Glutamatergic neuron (in vitro differentiated cells): ENCODE data around the gene PCDH9. TPM values are rescaled to one million over a fixed set of nuclear protein-coding genes. Genes with fewer than 3 reads are reported as not detected.

Experiments
- DNase-seq: peaks from one replicate; pipeline ENCODE4 v3.0.0; 2022
- H3K27ac Mint-ChIP-seq: one replicate; pipeline ENCODE4 v1.8.0; 2020; ENCODE audit warnings: mild to moderate bottlenecking, mixed read lengths, inconsistent platforms; ENCODE audit not compliant: unreplicated experiment
- H3K27me3 Mint-ChIP-seq: one replicate; pipeline ENCODE4 v1.8.0; 2020; ENCODE audit warnings: mild to moderate bottlenecking, moderate library complexity, mixed read lengths, inconsistent platforms; ENCODE audit not compliant: unreplicated experiment
- H3K36me3 Mint-ChIP-seq: one replicate; pipeline ENCODE4 v1.8.0; 2020; ENCODE audit warnings: mild to moderate bottlenecking, mixed read lengths, inconsistent platforms; ENCODE audit not compliant: unreplicated experiment
- H3K4me1 Mint-ChIP-seq: one replicate; pipeline ENCODE4 v1.8.0; 2020; ENCODE audit warnings: mild to moderate bottlenecking, low read depth, mixed read lengths, inconsistent platforms; ENCODE audit not compliant: unreplicated experiment
- H3K4me3 Mint-ChIP-seq: one replicate; pipeline ENCODE4 v1.8.0; 2020; ENCODE audit warnings: mild to moderate bottlenecking, mixed read lengths, inconsistent platforms; ENCODE audit not compliant: unreplicated experiment
- H3K9me3 Mint-ChIP-seq: one replicate; pipeline ENCODE4 v1.8.0; 2020; ENCODE audit warnings: mild to moderate bottlenecking, moderate library complexity, mixed read lengths, inconsistent platforms; ENCODE audit not compliant: unreplicated experiment
- total RNA-seq: library from RNA; stranded (reverse); fragmentation: NEBNext Ultra II Directional; extraction: Animal tissue kit (Norgen Biotek cat#: 25700); gene quantifications from one replicate; pipeline ENCODE4 v1.2.1, GENCODE V29; 2021; ENCODE audit not compliant: unreplicated experiment
- TF ChIP-seq, protein P1 (sequence below): fragments of 200-600 bp; sonication (generic); IDR thresholded peaks from one replicate; pipeline ENCODE4 v1.5.0; 2021; ENCODE audit not compliant: partially characterized antibody, unreplicated experiment

Gene PCDH9
- total RNA-seq, 1 donor from 2014 or later: 43.3 TPM

- H3K4me1 Mint-ChIP-seq: peaks cover 10% of the 10 kb centered on the region
- no peak overlapping the region for H3K27ac Mint-ChIP-seq
Measured at GRCh38 chr13:66347486-66348117, 882.5 kb downstream of the PCDH9 start.

GRCh38 chr13:66345971-66346370, 884.2 kb downstream of the PCDH9 start:
- no peaks in the 10 kb centered on the region for H3K27me3 Mint-ChIP-seq
- H3K27ac Mint-ChIP-seq: no peak overlapping the region
- H3K9me3 Mint-ChIP-seq: no peaks in the 10 kb centered on the region
- no peak for DNase-seq
- H3K4me1 Mint-ChIP-seq: peaks cover 18% of the 10 kb centered on the region
- no peaks in the 10 kb centered on the region for H3K36me3 Mint-ChIP-seq
- H3K4me3 Mint-ChIP-seq: no peak overlapping the region
- TF ChIP-seq, protein P1, sequence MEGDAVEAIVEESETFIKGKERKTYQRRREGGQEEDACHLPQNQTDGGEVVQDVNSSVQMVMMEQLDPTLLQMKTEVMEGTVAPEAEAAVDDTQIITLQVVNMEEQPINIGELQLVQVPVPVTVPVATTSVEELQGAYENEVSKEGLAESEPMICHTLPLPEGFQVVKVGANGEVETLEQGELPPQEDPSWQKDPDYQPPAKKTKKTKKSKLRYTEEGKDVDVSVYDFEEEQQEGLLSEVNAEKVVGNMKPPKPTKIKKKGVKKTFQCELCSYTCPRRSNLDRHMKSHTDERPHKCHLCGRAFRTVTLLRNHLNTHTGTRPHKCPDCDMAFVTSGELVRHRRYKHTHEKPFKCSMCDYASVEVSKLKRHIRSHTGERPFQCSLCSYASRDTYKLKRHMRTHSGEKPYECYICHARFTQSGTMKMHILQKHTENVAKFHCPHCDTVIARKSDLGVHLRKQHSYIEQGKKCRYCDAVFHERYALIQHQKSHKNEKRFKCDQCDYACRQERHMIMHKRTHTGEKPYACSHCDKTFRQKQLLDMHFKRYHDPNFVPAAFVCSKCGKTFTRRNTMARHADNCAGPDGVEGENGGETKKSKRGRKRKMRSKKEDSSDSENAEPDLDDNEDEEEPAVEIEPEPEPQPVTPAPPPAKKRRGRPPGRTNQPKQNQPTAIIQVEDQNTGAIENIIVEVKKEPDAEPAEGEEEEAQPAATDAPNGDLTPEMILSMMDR: no peak

More at GRCh38 chr13:66347486-66348117, 882.5 kb downstream of the PCDH9 start:
- Mint-ChIP-seq H3K36me3 (no peaks in the 10 kb centered on the region), H3K9me3 (no peaks in the 10 kb centered on the region), H3K27me3 (no peaks in the 10 kb centered on the region), H3K4me3 (no peak overlapping the region)
- no peak for DNase-seq
- TF ChIP-seq, protein P1: no peak

- Mint-ChIP-seq H3K4me3 (no peak overlapping the region), H3K4me1 (peaks cover 18% of the 10 kb centered on the region), H3K36me3 (no peaks in the 10 kb centered on the region), H3K27ac (no peak overlapping the region), H3K27me3 (no peaks in the 10 kb centered on the region), H3K9me3 (no peaks in the 10 kb centered on the region)
- TF ChIP-seq, protein P1: no peak
- DNase-seq: no peak
Measured at GRCh38 chr13:66345518-66345810, 884.7 kb downstream of the PCDH9 start.

DNA sequence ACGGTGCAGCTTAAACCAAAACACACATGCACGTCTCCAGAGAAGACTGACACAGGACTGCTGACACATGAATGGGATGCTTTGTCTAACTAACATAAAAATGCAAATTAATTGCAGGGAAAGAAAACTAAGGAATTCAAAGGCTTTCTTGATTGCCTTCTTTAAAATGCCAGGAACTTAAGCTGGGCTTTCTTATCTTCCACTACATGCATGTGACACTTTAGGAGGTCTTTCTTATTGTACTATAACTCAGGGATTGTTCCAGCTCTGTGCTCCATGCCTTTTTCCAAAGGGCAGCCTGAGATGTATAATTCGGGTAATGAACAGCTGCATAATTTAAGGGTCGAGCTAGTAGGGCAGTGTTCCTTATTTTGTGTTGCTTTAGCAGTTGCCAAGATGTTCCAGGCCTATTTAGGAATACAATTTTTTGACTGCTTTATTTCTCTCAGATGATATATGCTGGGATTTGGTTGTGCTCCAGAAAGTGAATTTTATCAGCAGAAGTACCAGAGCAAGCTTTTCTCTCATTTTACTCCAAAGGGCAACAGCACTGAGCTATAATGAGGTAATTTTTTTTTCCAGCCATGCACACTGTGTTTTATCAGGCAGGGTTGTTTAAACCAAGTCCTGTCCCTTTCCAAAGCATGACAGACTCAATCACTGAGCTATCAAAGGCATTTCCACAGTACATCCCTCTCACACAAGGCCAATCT, 885.2 kb downstream of the PCDH9 start:
- H3K27me3 Mint-ChIP-seq: no peaks in the 10 kb centered on the region
- peaks cover 18% of the 10 kb centered on the region for H3K4me1 Mint-ChIP-seq
- no peak for DNase-seq
- no peak overlapping the region for H3K4me3 Mint-ChIP-seq
- H3K9me3 Mint-ChIP-seq: no peaks in the 10 kb centered on the region
- H3K27ac Mint-ChIP-seq: no peak overlapping the region
- TF ChIP-seq, protein P1: no peak
- H3K36me3 Mint-ChIP-seq: no peaks in the 10 kb centered on the region

DNA sequence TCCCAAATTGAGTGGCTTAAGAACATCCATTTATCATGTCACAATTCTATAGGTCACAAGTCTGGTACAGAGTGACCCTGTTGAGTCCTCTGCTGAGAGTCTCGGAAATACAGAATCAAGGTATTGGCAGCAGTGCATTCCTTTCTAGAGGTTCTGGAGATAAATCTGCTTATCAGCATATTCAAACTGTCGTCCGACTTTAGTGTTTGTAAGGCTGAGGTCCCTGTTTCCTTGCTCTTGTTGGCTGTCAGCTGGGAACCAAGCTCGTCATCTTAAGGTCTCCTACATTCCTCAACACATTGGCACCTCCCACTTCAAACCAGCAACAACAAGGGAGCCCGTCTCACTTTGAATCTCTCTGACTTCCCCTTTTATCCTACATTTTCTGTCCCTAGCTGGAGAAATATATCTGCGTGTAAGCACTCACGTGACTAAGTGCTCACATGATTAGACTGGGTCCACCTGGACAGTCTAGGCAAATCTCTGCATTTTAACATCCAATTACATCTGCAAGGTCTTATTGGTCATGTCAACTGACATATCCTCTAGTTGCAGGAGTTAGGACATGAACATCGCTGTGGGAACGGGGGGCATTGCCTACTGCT, 886.8 kb downstream of the PCDH9 start:
- TF ChIP-seq, protein P1: no peak
- H3K27me3 Mint-ChIP-seq: no peaks in the 10 kb centered on the region
- no peak overlapping the region for H3K27ac Mint-ChIP-seq
- DNase-seq: no peak
- H3K4me3 Mint-ChIP-seq: no peak overlapping the region
- no peaks in the 10 kb centered on the region for H3K36me3 Mint-ChIP-seq
- peaks cover 18% of the 10 kb centered on the region for H3K4me1 Mint-ChIP-seq
- H3K9me3 Mint-ChIP-seq: no peaks in the 10 kb centered on the region
